ENCODE results near the gene NCAPG2.

Gene NCAPG2

DNA sequence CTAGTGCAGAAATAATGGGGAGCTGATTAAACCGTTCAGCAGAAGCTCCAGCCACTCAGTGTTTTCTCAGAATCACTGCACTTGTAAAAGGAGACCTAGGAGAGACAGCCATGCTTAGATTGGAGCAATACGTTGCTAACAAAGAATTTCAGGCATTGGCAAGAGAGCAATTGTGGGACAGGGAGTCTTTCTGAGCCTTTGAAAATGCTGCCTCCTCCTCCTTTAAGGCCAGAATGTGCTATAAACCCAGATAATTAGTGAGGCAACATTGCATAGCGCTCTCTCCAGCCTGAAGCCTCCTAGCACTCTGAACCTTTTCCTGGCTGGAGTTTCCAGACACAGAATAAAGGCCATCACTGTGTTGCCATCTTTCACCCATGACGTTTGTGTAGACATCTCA is 98.5 kb downstream of the NCAPG2 start:
- TF ChIP-seq CTCF (IDR thresholded peaks at IDR 0.05; ENCODE audit: low read depth, low read length) = no peak
- no peak overlapping the region for H3K4me3 ChIP-seq (replicated peaks in 1 of 2; ENCODE audit: low read depth in 2 of 2, low read length in 2 of 2)
- peak in 1 of 2 donors; percentile 3 for DNase-seq (ENCODE audit: low read depth in 2 of 2)

- no peak for TF ChIP-seq CTCF (IDR thresholded peaks at IDR 0.05; ENCODE audit: low read depth, low read length)
- H3K4me3 ChIP-seq (replicated peaks in 1 of 2; ENCODE audit: low read depth in 2 of 2, low read length in 2 of 2) = no peak overlapping the region
- no peak for DNase-seq (ENCODE audit: low read depth in 2 of 2)
Observed at GRCh38 chr7:158603773-158604755, 100.5 kb downstream of the NCAPG2 start.

DNA sequence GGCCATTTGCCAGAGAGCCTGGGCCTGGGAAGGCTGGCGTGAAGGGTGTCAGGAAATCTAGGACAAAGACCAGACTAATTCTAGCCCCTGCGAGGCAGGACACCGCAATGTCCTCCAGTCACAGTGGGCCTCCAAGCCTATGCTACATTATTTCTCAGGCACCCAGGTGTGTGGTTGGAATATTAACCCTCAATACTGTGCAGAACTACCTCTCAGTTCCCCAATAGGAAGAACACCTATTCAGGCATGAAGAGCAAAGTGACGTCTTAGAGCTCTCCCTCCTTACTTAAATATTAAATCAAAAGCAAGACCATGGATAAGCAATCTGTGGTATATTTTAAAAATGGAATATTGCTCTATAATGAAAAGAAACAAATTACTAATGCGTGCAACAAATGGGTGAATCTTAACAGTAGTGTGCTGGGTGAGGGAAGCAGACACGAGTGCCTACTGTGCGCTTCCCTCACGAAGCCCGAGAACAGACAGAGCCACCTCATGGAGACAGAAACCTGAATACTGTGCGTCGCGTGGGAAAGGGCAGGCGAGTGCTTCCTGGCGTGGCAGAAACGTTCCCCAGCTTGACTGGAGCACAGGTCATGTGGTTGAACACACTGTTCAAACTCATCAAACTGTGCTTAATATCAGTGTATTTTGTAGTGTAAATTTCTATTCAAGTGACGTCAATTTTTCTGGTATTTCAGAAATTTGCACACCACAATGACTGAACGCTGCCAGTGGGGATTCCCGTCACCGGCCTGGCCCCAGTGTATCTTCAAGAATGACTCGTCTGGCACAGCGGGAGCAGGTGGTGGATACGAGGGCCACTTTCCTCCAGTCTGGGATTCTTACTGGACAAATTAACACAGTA is 101.5 kb downstream of the NCAPG2 start:
- peak in 1 of 2 donors; percentile 29 for DNase-seq (ENCODE audit: low read depth in 2 of 2)
- H3K4me3 ChIP-seq (replicated peaks in 1 of 2; ENCODE audit: low read depth in 2 of 2, low read length in 2 of 2) = no peak overlapping the region
- no peak for TF ChIP-seq CTCF (IDR thresholded peaks at IDR 0.05; ENCODE audit: low read depth, low read length)

GRCh38 chr7:158602041-158602440 is 102.6 kb downstream of the NCAPG2 start:
- TF ChIP-seq CTCF (IDR thresholded peaks at IDR 0.05; ENCODE audit: low read depth, low read length) = no peak
- no peak for DNase-seq (ENCODE audit: low read depth in 2 of 2)
- no peak overlapping the region for H3K4me3 ChIP-seq (replicated peaks in 1 of 2; ENCODE audit: low read depth in 2 of 2, low read length in 2 of 2)

- no peak overlapping the region for H3K4me3 ChIP-seq (replicated peaks in 1 of 2; ENCODE audit: low read depth in 2 of 2, low read length in 2 of 2)
- no peak for TF ChIP-seq CTCF (IDR thresholded peaks at IDR 0.05; ENCODE audit: low read depth, low read length)
- DNase-seq (ENCODE audit: low read depth in 2 of 2) = no peak
Observed at GRCh38 chr7:158601090-158601489, 103.5 kb downstream of the NCAPG2 start.

GRCh38 chr7:158596745-158597144 is 107.9 kb downstream of the NCAPG2 start:
- no peak overlapping the region for H3K4me3 ChIP-seq (replicated peaks in 1 of 2; ENCODE audit: low read depth in 2 of 2, low read length in 2 of 2)
- no peak for DNase-seq (ENCODE audit: low read depth in 2 of 2)
- TF ChIP-seq CTCF (IDR thresholded peaks at IDR 0.05; ENCODE audit: low read depth, low read length) = no peak

Data from cardiac fibroblast (primary cell).